COLO829 (cell line): ENCODE measurements around the gene CFP.
A peak's percentile ranks its signal among the peaks of the same experiment; 100 is the strongest.

Source experiments
- DNase-seq: peaks from one replicate; pipeline ENCODE4 v3.0.0; 2012; ENCODE audit warnings: low spot score

Gene CFP

GRCh38 chrX:47637546-47638195, 7.9 kb upstream of the CFP start:
- DNase-seq, result no peak

DNA sequence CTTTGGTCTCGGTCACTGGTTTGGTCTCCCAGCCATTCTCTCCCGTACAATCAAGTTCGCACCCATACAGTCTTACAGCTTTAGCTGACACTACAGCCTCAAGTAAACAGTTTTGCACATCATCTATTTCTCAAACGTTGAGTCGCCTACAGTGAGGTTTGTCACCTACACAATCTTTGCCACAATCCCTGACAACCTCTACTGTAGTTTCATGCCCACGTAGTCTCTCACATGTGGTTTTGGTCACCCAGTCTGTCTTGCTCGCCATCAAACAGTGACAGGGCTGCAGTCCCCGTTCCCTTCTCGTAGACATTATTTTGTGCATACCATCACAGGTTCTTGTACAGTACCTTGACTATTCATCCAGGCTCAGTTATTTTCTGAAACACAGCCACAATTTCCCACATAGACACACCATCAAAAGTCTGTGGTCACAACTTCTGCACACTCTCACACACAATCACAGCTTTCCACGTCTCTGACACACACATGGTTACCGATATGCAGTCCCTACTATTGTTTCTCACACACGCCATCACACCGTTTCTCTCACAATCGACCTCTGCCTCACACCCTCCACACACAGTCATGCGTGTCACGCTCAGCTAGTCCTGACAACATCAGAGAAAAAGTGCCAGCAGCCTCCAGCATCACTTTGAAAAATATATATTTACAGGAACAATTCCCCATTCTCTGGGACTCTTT, 5.3 kb upstream of the CFP start:
- DNase-seq, result no peak

GRCh38 chrX:47633689-47634590, 4.2 kb upstream of the CFP start:
- DNase-seq, result no peak

GRCh38 chrX:47632666-47633065, 2.9 kb upstream of the CFP start:
- DNase-seq, result no peak

- DNase-seq, result peak; percentile 59
These were observed 1.9 kb upstream of the CFP start for GRCh38 chrX:47631676-47632075.

- no peak for DNase-seq
These were observed 748 bp downstream of the CFP start for GRCh38 chrX:47628982-47629381.

DNA sequence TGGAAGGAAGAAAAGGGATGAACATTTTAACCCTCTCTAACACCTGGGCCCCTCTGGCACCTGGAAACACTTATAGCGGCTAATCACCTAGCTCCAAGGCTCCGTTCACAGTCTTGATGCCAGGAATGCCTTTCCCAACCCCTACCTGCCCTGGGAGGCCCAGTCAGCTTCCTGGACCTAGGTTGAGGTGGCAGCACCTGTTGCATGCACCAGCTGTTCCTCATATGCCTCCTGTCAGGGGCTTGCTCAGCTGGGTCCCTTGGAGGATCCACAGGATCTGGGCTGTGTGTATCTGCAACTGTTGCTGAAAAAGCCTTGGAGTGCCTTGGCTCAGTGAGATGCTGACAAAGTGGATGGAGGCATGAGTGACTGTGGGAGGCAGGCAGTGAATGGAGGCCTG, 4.4 kb downstream of the CFP start:
- DNase-seq, result no peak

DNA sequence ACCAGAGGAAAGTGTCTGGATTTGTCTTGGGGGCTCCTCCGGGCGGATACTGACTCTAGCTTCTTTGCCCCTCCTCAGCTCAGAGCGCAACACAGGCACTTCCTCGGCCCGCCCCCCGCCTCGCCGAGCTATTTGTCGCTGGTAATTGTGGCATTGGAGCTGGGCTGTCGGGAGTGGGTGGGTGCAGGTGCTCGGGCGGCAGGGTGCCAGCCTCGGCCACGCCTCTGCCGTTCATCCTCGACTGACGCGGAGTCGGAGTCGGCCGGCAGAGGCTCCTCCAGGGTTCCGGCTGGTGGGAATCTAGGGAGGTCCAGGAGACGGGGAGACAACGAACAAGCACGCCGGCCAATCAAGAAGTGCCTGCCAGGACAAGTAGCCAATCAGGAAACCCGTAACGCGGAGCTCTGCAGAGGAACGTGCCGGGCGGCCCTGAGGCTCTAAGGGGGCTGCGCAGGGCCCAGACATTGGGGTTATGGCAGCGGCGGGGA, 6.1 kb downstream of the CFP start:
- no peak for DNase-seq

GRCh38 chrX:47621851-47622250, 7.9 kb downstream of the CFP start:
- DNase-seq, result no peak

GRCh38 chrX:47620303-47620685, 9.4 kb downstream of the CFP start:
- no peak for DNase-seq

GRCh38 chrX:47619486-47620302, 10.0 kb downstream of the CFP start, which contains the start of gene SYN1:
SYN1 (minus strand) TSS chrX:47619857; CDS start chrX:47619728, 129 bp downstream.
- DNase-seq, result peak; percentile 81

- no peak for DNase-seq
These were observed 10.7 kb downstream of the CFP start for GRCh38 chrX:47618923-47619485.

DNA sequence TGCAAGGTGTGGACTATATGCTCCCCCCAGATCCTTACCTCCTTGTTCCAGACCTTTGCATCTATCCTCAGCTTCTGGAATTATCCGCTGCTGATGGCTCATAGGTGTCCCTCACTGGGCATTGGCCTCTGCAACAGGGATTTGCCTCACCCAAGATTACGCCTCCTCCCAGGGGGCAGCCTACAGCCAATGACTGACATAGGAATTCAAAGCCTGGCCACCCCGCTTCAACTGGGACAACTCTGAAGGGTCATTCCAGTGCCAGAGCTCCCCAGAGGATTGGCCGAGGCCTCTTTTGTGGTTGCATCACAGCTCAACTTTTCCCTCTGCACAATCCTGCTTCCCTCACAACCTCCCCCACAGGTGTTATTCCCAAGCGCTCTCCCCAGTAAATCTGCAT, 15.1 kb downstream of the CFP start:
- DNase-seq, result no peak

DNA sequence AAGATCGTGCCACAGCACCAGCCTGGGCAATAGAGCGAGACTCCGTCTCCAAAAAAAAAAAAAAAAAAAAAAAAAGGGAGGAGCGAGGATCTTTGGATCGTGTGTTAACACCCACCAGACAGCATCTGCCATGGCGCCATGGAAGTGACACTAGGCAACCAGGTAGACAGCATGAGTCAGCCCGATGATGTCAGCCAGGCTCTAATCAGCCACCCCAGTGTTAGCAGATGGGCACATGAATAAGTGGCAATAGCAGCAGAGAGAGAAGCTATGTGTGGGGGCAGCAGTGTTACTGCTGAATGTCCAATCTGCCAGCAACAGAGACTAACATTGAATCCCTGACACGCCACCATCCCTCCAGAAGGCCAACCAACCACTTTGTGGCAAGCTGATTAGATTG, 16.6 kb downstream of the CFP start:
- DNase-seq, result no peak

DNA sequence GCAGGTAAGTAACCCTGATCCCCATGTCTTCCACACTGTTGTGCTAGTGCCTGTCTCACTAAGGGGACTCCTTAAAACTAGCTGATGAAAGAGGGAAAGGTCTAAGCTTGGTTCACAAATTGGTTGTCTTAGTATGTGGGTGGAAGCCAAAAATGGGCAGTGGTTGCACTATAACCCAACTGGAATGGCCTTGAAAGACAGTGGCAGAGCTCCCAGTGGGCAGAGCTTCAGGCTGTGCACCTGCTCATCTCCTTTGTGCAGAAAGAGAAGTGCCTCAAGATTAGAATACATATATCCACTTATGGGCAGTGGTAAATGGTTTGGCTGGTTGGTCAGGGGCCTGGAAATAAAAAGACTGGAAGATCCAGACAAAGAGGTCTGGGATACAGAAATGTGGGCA, 17.3 kb downstream of the CFP start:
- DNase-seq, result no peak

DNA sequence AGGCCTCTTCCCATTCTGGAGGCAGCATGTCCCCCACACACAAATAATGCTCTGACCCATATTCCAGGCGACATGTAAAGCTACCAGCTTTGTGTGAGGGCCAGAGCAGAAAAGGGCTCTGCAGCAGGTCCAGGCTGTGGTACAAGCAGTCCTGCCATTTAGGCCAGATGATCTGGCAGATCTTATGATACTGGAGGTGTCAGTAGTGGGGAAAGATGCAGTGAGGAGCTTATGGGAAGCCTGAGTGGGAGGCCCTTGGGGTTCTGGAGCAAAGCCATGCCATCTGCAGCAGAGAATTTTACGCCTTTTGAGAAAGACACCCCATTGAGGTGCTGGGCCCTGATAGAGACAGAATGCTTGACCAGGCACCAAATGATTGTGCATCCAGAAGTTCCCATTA, 17.8 kb downstream of the CFP start:
- no peak for DNase-seq

- DNase-seq, result no peak
These were observed 18.2 kb downstream of the CFP start for GRCh38 chrX:47611489-47611888.

- DNase-seq, result no peak
These were observed 19.2 kb downstream of the CFP start for GRCh38 chrX:47610511-47610910.

DNA sequence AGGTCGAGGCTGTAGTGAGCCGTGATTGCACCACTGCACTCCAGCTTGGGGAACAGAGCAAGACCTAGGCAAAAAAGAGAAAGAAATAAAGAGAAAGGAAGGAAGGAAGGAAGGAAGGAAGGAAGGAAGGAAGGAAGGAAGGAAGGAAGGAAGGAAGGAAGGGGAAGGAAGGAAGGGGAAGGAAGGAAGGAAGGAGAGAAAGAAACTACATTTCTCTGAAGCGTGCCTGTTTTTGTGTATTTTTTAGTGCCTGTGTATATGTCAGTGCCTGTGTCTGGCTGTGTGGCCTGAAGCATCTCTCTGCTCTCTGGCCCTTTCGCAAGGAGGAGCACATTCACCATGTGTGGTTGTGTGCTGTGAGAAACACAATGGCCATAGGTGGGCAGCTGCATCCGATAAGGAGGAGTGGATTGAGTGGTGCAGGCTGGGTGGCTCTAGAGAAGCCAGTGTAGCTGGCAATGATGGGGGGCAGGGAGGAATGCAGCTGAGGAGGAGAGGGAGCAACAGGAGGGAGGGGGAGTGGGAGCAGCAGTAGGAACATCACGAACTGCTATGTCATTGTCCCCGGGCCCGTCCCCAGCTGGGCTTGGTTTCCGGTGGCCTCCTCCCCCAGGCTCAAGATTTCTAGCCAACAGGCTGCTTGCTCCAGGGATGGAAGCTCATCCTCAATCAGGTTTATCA, 21.5 kb downstream of the CFP start:
- DNase-seq, result no peak

- DNase-seq, result no peak
These were observed 22.6 kb downstream of the CFP start for GRCh38 chrX:47607091-47607490.

DNA sequence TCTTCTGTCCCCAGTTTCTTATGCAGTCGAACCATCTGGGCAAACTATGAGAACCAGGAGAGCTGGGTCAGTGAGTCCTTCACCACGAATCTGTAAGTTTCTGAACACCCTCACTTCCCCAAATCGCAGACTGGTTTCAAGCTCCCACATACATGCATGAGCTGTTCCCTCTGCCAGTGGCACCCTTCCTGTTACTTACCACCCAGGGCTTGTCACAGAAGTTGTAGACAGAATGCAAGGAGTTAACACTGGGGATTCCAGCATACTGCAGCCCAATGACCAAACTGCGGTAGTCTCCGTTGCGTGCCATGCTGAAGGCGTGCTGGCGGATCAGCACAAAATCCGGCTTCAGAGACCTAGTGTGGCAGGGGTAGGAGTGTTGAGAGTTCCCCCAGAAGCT, 24.7 kb downstream of the CFP start:
- no peak for DNase-seq
